ENCODE measurements around the gene PRPF8.
"Not testable (repeated sequence)": the region's sequence is repeated elsewhere in the genome, so short reads cannot be mapped to it uniquely, and the experiment has no call there.

GRCh38 chr17:1699891-1700290 lies 15.2 kb upstream of the PRPF8 start:
- TF ChIP-seq CTCF, POLR2AphosphoS5, EP300, POLR2A (IDR thresholded peaks at IDR 0.05): not testable (repeated sequence)
